ENCODE results near the gene NHLRC1.

NHLRC1 gene

GRCh38 chr6:18136260-18136659 lies 13.8 kb upstream of the NHLRC1 start:
- Histone ChIP-seq H3K27ac (ENCODE audit: low read depth, low read length) (no peak overlapping the region), H3F3A (ENCODE audit: insufficient read depth) (no peaks in the 10 kb centered on the region), H2AFZ (ENCODE audit: low read depth, low read length, severe bottlenecking) (no peak overlapping the region), H3K9me3 (ENCODE audit: insufficient read depth, low read length) (no peaks in the 10 kb centered on the region), H3K9ac (ENCODE audit: low read length) (no peak overlapping the region), H3K9me2 (replicated peaks; ENCODE audit: insufficient read depth, low read length) (no peaks in the 10 kb centered on the region), H3K4me2 (ENCODE audit: low read depth, low read length, poor library complexity, severe bottlenecking) (no peak overlapping the region), H3K4me3 (ENCODE audit: insufficient read depth, low read length, poor library complexity, severe bottlenecking) (no peak overlapping the region), H3K36me3 (ENCODE audit: low read length) (no peaks in the 10 kb centered on the region), H3K27me3 (ENCODE audit: low read length) (no peaks in the 10 kb centered on the region), H4K20me1 (ENCODE audit: low read depth, low read length) (no peaks in the 10 kb centered on the region), H3K79me2 (ENCODE audit: insufficient read depth, low read length) (no peaks in the 10 kb centered on the region)
- TF ChIP-seq CTCF (IDR thresholded peaks at IDR 0.05; ENCODE audit: insufficient read depth, low read length, poor library complexity, severe bottlenecking) = no peak
- TF ChIP-seq EZH2phosphoT487 (conservative IDR thresholded peaks at IDR 0.05; ENCODE audit: low read length) = no peak

GRCh38 chr6:18135171-18135570 lies 12.7 kb upstream of the NHLRC1 start:
- TF ChIP-seq EZH2phosphoT487 (conservative IDR thresholded peaks at IDR 0.05; ENCODE audit: low read length) (no peak), CTCF (IDR thresholded peaks at IDR 0.05; ENCODE audit: insufficient read depth, low read length, poor library complexity, severe bottlenecking) (no peak)
- H3K36me3 ChIP-seq (ENCODE audit: low read length) = no peaks in the 10 kb centered on the region
- H3K9me3 ChIP-seq (ENCODE audit: insufficient read depth, low read length) = no peaks in the 10 kb centered on the region

GRCh38 chr6:18132346-18132745 lies 9.9 kb upstream of the NHLRC1 start:
- Histone ChIP-seq H3K36me3 (ENCODE audit: low read length) (no peaks in the 10 kb centered on the region), H3K27ac (ENCODE audit: low read depth, low read length) (no peak overlapping the region), H3F3A (ENCODE audit: insufficient read depth) (no peaks in the 10 kb centered on the region), H3K4me3 (ENCODE audit: insufficient read depth, low read length, poor library complexity, severe bottlenecking) (no peak overlapping the region), H3K4me2 (ENCODE audit: low read depth, low read length, poor library complexity, severe bottlenecking) (no peak overlapping the region), H3K9me3 (ENCODE audit: insufficient read depth, low read length) (no peaks in the 10 kb centered on the region), H3K27me3 (ENCODE audit: low read length) (no peaks in the 10 kb centered on the region), H4K20me1 (ENCODE audit: low read depth, low read length) (no peaks in the 10 kb centered on the region), H2AFZ (ENCODE audit: low read depth, low read length, severe bottlenecking) (no peak overlapping the region), H3K9me2 (replicated peaks; ENCODE audit: insufficient read depth, low read length) (no peaks in the 10 kb centered on the region), H3K9ac (ENCODE audit: low read length) (no peak overlapping the region), H3K79me2 (ENCODE audit: insufficient read depth, low read length) (no peaks in the 10 kb centered on the region)
- no peak for TF ChIP-seq EZH2phosphoT487 (conservative IDR thresholded peaks at IDR 0.05; ENCODE audit: low read length)
- TF ChIP-seq CTCF (IDR thresholded peaks at IDR 0.05; ENCODE audit: insufficient read depth, low read length, poor library complexity, severe bottlenecking) = no peak

More at GRCh38 chr6:18135171-18135570, 12.7 kb upstream of the NHLRC1 start:
- Histone ChIP-seq H3K27me3 (ENCODE audit: low read length) (no peaks in the 10 kb centered on the region), H4K20me1 (ENCODE audit: low read depth, low read length) (no peaks in the 10 kb centered on the region), H3K9me2 (replicated peaks; ENCODE audit: insufficient read depth, low read length) (no peaks in the 10 kb centered on the region), H3K4me3 (ENCODE audit: insufficient read depth, low read length, poor library complexity, severe bottlenecking) (no peak overlapping the region), H3K4me2 (ENCODE audit: low read depth, low read length, poor library complexity, severe bottlenecking) (no peak overlapping the region), H3K9ac (ENCODE audit: low read length) (no peak overlapping the region), H3K79me2 (ENCODE audit: insufficient read depth, low read length) (no peaks in the 10 kb centered on the region), H3K27ac (ENCODE audit: low read depth, low read length) (no peak overlapping the region), H3F3A (ENCODE audit: insufficient read depth) (no peaks in the 10 kb centered on the region), H2AFZ (ENCODE audit: low read depth, low read length, severe bottlenecking) (no peak overlapping the region)
